AG04450 (cell line): ENCODE results near the gene LITAF. TPM values are rescaled to one million over a fixed set of nuclear protein-coding genes. Genes with fewer than 3 reads are reported as not detected.
A peak's percentile ranks its signal among the peaks of the same experiment; 100 is the strongest.

Source experiments
- CTCF ChIA-PET: fragments of 300-600, 350-600 bp; formaldehyde crosslinking; extraction: SDS; loops from one replicate; lab custom pipeline; 2022; ENCODE audit warnings: antibody characterized with exemption, inconsistent platforms; lab: Charles Lee
- POLR2A ChIA-PET: fragments of 350-600 bp; formaldehyde crosslinking; extraction: SDS; loops from one replicate; lab custom pipeline; 2021; ENCODE audit warnings: antibody characterized with exemption, inconsistent platforms; lab: Yijun Ruan, JAX
- DNase-seq: peaks from one replicate; pipeline ENCODE4 v3.0.0-alpha.2; 2011; ENCODE audit warnings: low read depth, low spot score
- H3K27ac ChIP-seq: one replicate; pipeline ENCODE4 v1.5.1; 2012; ENCODE audit warnings: low read depth, low read length, control low read depth
- H3K27me3 ChIP-seq: one replicate; pipeline ENCODE4 v1.6.0; 2012; ENCODE audit warnings: low read length; ENCODE audit not compliant: control insufficient read depth, insufficient read depth
- H3K4me3 ChIP-seq: 2 replicates; pipeline ENCODE4 v1.5.1; 2011; ENCODE audit warnings: mild to moderate bottlenecking, low read depth, low read length, control low read depth
- H3K9me3 ChIP-seq: 2 replicates; pipeline ENCODE4 v1.5.1; 2012; ENCODE audit warnings: low read length; ENCODE audit not compliant: control insufficient read depth, insufficient read depth
- CTCF ChIP-seq: IDR thresholded peaks from 2 replicates; pipeline ENCODE4 v1.5.1; 2011; ENCODE audit warnings: low read depth, low read length, control low read depth, inconsistent platforms
- polyA plus RNA-seq: library from polyadenylated mRNA; depleted of rRNA; stranded (reverse); fragments of >200 nt; gene quantifications from 2 replicates; pipeline ENCODE4 v1.2.3, GENCODE V29; 2011

Gene LITAF
- polyA plus RNA-seq, 1 experiment = 190 TPM

- Histone ChIP-seq H3K4me3 (peak overlapping the region; percentile 90), H3K27ac (no peak overlapping the region), H3K9me3 (no peaks in the 10 kb centered on the region; the same call in 1 of the 2 replicates), H3K27me3 (no peaks in the 10 kb centered on the region)
- CTCF ChIA-PET = interaction anchor here (1.3 to 1.7 kb wide), 3 partner anchors 57 to 178 kb away, joined by 3 to 7 read pairs (median 3); no protein-coding TSS in a partner anchor
- no peak for TF ChIP-seq CTCF
- POLR2A ChIA-PET = interaction anchor here (0.6 kb wide), 1 partner anchor 38 kb away, joined by 3 read pairs; no protein-coding TSS in a partner anchor
- DNase-seq = no peak
Measured at GRCh38 chr16:11583889-11584565, 2.7 kb downstream of the LITAF start.

- no peak for DNase-seq
- Histone ChIP-seq H3K9me3 (no peaks in the 10 kb centered on the region; the same call in 1 of the 2 replicates), H3K27ac (no peak overlapping the region), H3K4me3 (peak overlapping the region; percentile 31), H3K27me3 (no peaks in the 10 kb centered on the region)
- ChIA-PET CTCF (interaction anchor here (0.8 to 1.7 kb wide), 4 partner anchors 51 to 177 kb away, joined by 3 to 7 read pairs (median 4); no protein-coding TSS in a partner anchor), POLR2A (no interaction called here)
- TF ChIP-seq CTCF = no peak
Measured at GRCh38 chr16:11583166-11583565, 3.6 kb downstream of the LITAF start.

GRCh38 chr16:11582157-11582814, 4.4 kb downstream of the LITAF start:
- DNase-seq = no peak
- Histone ChIP-seq H3K9me3 (no peaks in the 10 kb centered on the region; the same call in 1 of the 2 replicates), H3K27ac (no peak overlapping the region), H3K4me3 (peak overlapping the region; percentile 22; the same call in 1 of the 2 replicates), H3K27me3 (no peaks in the 10 kb centered on the region)
- ChIA-PET CTCF (interaction anchor here (0.5 to 1.6 kb wide), 6 partner anchors 23 to 195 kb away, joined by 3 to 4 read pairs (median 4); no protein-coding TSS in a partner anchor), POLR2A (no interaction called here)
- TF ChIP-seq CTCF = no peak

- ChIA-PET POLR2A (no interaction called here), CTCF (interaction anchor here (1.5 kb wide), 1 partner anchor 50 kb away, joined by 4 read pairs; no protein-coding TSS in a partner anchor)
- Histone ChIP-seq H3K27ac (no peak overlapping the region), H3K4me3 (no peak overlapping the region), H3K27me3 (no peaks in the 10 kb centered on the region), H3K9me3 (no peaks in the 10 kb centered on the region; the same call in 1 of the 2 replicates)
- DNase-seq = no peak
- no peak for TF ChIP-seq CTCF
Measured at GRCh38 chr16:11581678-11582077, 5.0 kb downstream of the LITAF start.
